Large intestine (tissue), 3 donors: ENCODE measurements around the gene ITGAD. TPM values are rescaled to one million over a fixed set of nuclear protein-coding genes. Genes with fewer than 3 reads are reported as not detected.
A peak's percentile ranks its signal among the peaks of the same experiment; 100 is the strongest.

Experiments
- DNase-seq, 2 donors: peaks; one replicate each; pipeline versions ENCODE4 v3.0.0 to v3.0.0-alpha.2; 2013
- H3K27ac ChIP-seq: one replicate; pipeline ENCODE4 v1.5.1; 2013; ENCODE audit warnings: low read length
- H3K27me3 ChIP-seq: 2 replicates; pipeline ENCODE4 v1.6.1; 2013; ENCODE audit warnings: low read length; ENCODE audit not compliant: control insufficient read depth, insufficient read depth
- H3K36me3 ChIP-seq: 2 replicates; pipeline ENCODE4 v1.6.1; 2013; ENCODE audit warnings: low read length; ENCODE audit not compliant: control insufficient read depth, insufficient read depth
- H3K4me1 ChIP-seq: one replicate; pipeline ENCODE4 v1.6.1; 2013; ENCODE audit warnings: low read length; ENCODE audit not compliant: control insufficient read depth, insufficient read depth
- H3K4me3 ChIP-seq: one replicate; pipeline ENCODE4 v1.5.1; 2013; ENCODE audit warnings: low read length
- H3K9me3 ChIP-seq: one replicate; pipeline ENCODE4 v1.6.1; 2013; ENCODE audit warnings: mild to moderate bottlenecking, low read depth, low read length, moderate library complexity; ENCODE audit not compliant: control insufficient read depth
- WGBS: methylation state at CpG from one replicate; pipeline ENCODE4 v1.1.5; 2013; ENCODE audit warnings: low lambda C conversion rate; ENCODE audit not compliant: insufficient coverage; 5-methylcytosine and 5-hydroxymethylcytosine counted together
- polyA plus RNA-seq: library from polyadenylated mRNA; unstranded; fragments of 120-200 nt; gene quantifications from one replicate; pipeline ENCODE4 v1.2.1, GENCODE V29; 2013

Gene ITGAD
- polyA plus RNA-seq, 1 donor, result 0.03 TPM

- H3K9me3 ChIP-seq, result no peaks in the 10 kb centered on the region
- H3K36me3 ChIP-seq, result peaks cover 4% of the 10 kb centered on the region
- WGBS, result no CpG with 5 or more reads among the region's 5 CpGs
- H3K27ac ChIP-seq, result no peak overlapping the region
- H3K4me1 ChIP-seq, result no peaks in the 10 kb centered on the region
- H3K27me3 ChIP-seq, result no peaks in the 10 kb centered on the region
- no peak overlapping the region for H3K4me3 ChIP-seq
- DNase-seq, result no peak
These were observed 58.1 kb downstream of the ITGAD start for GRCh38 chr16:31451201-31451600.

GRCh38 chr16:31451681-31452351 is 58.7 kb downstream of the ITGAD start:
- peaks cover 6% of the 10 kb centered on the region for H3K36me3 ChIP-seq
- 43% methylated on average over 1 of the region's 11 CpGs for WGBS

GRCh38 chr16:31452631-31453106 is 59.5 kb downstream of the ITGAD start:
- Histone ChIP-seq H3K27ac (no peak overlapping the region), H3K4me3 (no peak overlapping the region), H3K4me1 (peaks cover 13% of the 10 kb centered on the region), H3K36me3 (peaks cover 9% of the 10 kb centered on the region), H3K9me3 (no peaks in the 10 kb centered on the region), H3K27me3 (no peaks in the 10 kb centered on the region)
- no peak for DNase-seq
- no CpG with 5 or more reads among the region's 3 CpGs for WGBS

More at GRCh38 chr16:31451681-31452351, 58.7 kb downstream of the ITGAD start:
- peaks cover 5% of the 10 kb centered on the region for H3K4me1 ChIP-seq
- H3K9me3 ChIP-seq, result no peaks in the 10 kb centered on the region
- H3K27me3 ChIP-seq, result no peaks in the 10 kb centered on the region
- no peak overlapping the region for H3K27ac ChIP-seq
- DNase-seq, result peak; percentile 69 to 70
- no peak overlapping the region for H3K4me3 ChIP-seq

GRCh38 chr16:31453255-31454204 is 60.4 kb downstream of the ITGAD start:
- no peak overlapping the region for H3K4me3 ChIP-seq
- peak; percentile 44 to 68 for DNase-seq
- H3K4me1 ChIP-seq, result peaks cover 17% of the 10 kb centered on the region
- no peaks in the 10 kb centered on the region for H3K9me3 ChIP-seq
- no peaks in the 10 kb centered on the region for H3K27me3 ChIP-seq
- peaks cover 9% of the 10 kb centered on the region for H3K36me3 ChIP-seq
- no peak overlapping the region for H3K27ac ChIP-seq
- 20% methylated on average over 1 of the region's 20 CpGs for WGBS

GRCh38 chr16:31455601-31456314 is 62.6 kb downstream of the ITGAD start:
- Histone ChIP-seq H3K27me3 (no peaks in the 10 kb centered on the region), H3K36me3 (peaks cover 9% of the 10 kb centered on the region), H3K4me1 (peaks cover 22% of the 10 kb centered on the region), H3K4me3 (no peak overlapping the region), H3K9me3 (no peaks in the 10 kb centered on the region), H3K27ac (no peak overlapping the region)
- no peak for DNase-seq
- WGBS, result no CpG with 5 or more reads among the region's 17 CpGs

- H3K27ac ChIP-seq, result no peak overlapping the region
- no peak for DNase-seq
- H3K27me3 ChIP-seq, result no peaks in the 10 kb centered on the region
- peaks cover 14% of the 10 kb centered on the region for H3K36me3 ChIP-seq
- no CpG with 5 or more reads among the region's 8 CpGs for WGBS
- no peak overlapping the region for H3K4me3 ChIP-seq
- peaks cover 22% of the 10 kb centered on the region for H3K4me1 ChIP-seq
- H3K9me3 ChIP-seq, result no peaks in the 10 kb centered on the region
These were observed 63.8 kb downstream of the ITGAD start for GRCh38 chr16:31456988-31457360.

DNA sequence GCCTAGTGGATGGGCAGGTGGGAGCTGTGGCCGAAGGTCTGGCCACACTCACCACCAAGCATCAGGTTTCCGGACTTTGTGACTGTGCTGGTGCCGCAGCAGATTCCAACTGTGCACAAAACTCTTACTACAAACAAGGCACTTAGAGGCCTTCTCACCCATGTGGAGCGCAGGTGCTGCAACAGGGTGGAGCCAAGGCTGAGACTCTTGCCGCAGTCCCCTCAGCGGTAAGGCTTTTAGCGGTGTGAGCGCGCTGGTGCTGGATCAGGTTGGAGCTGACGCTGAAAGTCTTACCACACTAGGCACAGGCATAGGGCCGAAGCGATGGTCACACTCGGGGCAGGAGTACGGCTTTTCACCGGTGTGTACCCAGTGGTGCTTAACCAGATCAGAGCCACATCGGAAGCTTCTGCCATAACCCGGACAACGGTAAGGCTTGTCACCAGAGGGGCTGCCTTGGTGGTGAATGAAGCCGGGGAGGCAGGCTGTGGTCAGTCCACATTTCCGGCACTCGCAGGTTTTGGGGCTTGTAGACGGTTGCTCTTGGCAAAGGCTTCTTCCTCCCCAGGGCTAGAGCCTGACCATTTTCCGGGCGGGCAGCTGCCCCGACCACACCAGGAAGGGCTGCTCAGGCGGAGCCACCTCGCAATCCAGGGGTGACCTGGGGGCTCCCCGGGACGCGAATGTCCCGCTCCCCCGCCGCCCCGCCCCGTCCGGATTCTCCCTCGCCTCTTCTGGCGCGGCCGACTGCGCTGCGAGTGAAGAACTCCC is 65.1 kb downstream of the ITGAD start:
- peak; percentile 66 to 84 for DNase-seq
- Histone ChIP-seq H3K27me3 (no peaks in the 10 kb centered on the region), H3K27ac (peak overlapping the region; percentile 85), H3K4me3 (peak overlapping the region; percentile 67), H3K4me1 (peaks cover 22% of the 10 kb centered on the region), H3K36me3 (peaks cover 25% of the 10 kb centered on the region), H3K9me3 (no peaks in the 10 kb centered on the region)
- no CpG with 5 or more reads among the region's 42 CpGs for WGBS

- peak within 1 kb of the TSS; percentile 67 for H3K4me3 ChIP-seq
- peaks cover 22% of the 10 kb centered on the region for H3K4me1 ChIP-seq
- no peaks in the 10 kb centered on the region for H3K27me3 ChIP-seq
- no peaks in the 10 kb centered on the region for H3K9me3 ChIP-seq
- H3K36me3 ChIP-seq, result peaks cover 33% of the 10 kb centered on the region
- H3K27ac ChIP-seq, result peak within 1 kb of the TSS; percentile 95
- DNase-seq, result peak; percentile 98 to 99
- WGBS, result no CpG with 5 or more reads among the region's 91 CpGs
These were observed 65.9 kb downstream of the ITGAD start, which contains the start of gene ARMC5 for GRCh38 chr16:31458844-31459686. ARMC5 (plus strand) TSS chr16:31459501; CDS start chr16:31459525, 24 bp downstream.
